ENCODE data around the gene RNF157.
A peak's percentile ranks its signal among the peaks of the same experiment; 100 is the strongest.

RNF157 gene

DNA sequence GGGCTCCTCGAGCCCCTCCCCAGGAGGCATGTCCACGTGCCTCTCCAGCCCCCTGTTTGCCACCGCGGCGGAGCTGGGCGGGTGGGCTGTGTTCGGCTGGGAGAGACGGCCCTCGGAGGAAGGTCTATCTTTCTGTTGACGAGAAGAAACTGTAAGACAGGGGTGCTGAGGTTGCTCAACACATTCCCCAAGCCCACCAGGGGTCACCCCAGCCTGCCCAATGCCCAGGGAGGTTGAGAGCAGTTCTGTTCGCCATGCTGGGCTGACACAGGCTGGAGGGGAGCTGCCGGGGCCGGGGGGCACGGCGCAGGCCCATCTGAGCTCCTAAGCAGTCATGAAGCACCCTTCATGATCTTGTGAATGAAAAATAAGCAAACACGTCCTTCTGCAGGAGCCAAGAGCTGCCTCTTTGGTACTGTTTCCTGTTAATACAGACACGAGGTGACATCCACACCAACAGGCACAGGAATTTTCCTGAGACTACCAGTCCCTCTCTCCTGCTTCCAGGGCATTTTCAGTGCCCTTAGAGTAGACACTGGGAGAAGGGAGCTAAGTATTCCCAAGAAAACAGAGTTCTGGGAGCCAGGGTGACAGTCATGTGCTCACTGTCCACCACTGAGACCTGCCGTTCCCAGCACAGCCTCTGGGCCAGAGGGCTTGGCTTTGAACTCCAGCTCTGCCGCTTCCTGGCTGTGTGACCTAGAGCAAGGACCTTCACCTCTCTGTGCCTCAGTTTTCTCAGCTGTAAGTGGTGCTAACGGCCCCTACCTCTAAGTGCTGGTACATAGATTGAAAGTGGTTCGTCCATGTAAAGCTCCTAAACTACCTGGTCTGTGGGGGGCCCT lies 34.0 kb upstream of the RNF157 start:
- peak; percentile 60 for DNase-seq (ENCODE audit: extremely low read depth, insufficient read length)
- H3K27me3 ChIP-seq (replicated peaks; ENCODE audit: control insufficient read depth, insufficient read depth, low read length): no peaks in the 10 kb centered on the region
- no peak overlapping the region for H3K4me3 ChIP-seq (replicated peaks; ENCODE audit: low read depth, low read length)
- H3K36me3 ChIP-seq (ENCODE audit: control insufficient read depth, insufficient read depth, low read length): peaks cover 3% of the 10 kb centered on the region
- peak; percentile 1 for TF ChIP-seq CTCF (IDR thresholded peaks at IDR 0.05; ENCODE audit: insufficient read depth, low read length, poor library complexity, severe bottlenecking)

GRCh38 chr17:76273445-76274111 lies 33.3 kb upstream of the RNF157 start:
- no peaks in the 10 kb centered on the region for H3K27me3 ChIP-seq (replicated peaks; ENCODE audit: control insufficient read depth, insufficient read depth, low read length)
- no peak for DNase-seq (ENCODE audit: extremely low read depth, insufficient read length)
- no peak overlapping the region for H3K4me3 ChIP-seq (replicated peaks; ENCODE audit: low read depth, low read length)
- TF ChIP-seq CTCF (IDR thresholded peaks at IDR 0.05; ENCODE audit: insufficient read depth, low read length, poor library complexity, severe bottlenecking): no peak
- peaks cover 7% of the 10 kb centered on the region for H3K36me3 ChIP-seq (ENCODE audit: control insufficient read depth, insufficient read depth, low read length)

DNA sequence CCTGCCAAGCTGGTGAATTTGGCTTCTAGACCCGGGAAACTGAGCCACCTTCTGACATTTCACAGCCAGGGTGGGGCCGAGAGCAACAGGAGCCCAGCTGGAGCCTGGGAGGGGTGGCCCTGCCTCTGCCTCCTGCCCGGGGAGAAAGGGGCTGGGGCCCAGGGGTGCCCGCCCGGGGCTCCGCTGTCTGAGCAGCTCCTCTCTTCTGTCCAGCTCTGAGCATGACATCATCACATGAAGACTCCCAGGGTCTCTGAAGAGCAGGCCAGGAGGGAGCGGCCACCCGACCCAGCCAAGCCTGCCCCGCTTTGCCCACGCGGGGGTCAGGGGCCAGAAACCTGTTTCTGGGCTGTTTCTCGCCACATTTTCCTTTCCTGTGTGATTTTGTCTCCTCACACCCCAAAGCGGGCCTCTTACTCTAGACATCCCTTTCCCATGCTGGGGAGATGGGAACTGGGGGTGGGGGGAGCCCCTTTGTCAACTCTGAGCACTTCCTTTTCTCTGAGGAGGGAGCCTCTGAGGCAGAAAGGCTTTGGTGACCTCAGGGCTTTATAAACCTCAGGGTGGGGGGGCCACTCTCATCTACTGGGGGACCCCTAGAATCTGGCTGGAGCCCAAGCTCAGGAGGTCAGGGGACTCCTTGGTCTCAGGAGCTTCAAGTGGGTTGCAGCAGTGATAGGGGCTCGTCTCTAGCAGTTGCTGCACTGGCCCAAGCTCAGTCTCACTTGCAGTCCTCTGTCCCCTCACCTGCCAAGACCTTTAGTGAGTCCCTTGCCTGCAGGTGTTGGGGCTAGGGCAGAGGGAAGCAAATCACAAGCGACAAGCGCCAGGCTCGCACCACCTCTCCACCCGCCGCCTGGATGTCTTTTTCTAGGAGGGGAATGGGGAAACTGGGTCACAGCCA lies 32.5 kb upstream of the RNF157 start:
- peaks cover 7% of the 10 kb centered on the region for H3K36me3 ChIP-seq (ENCODE audit: control insufficient read depth, insufficient read depth, low read length)
- DNase-seq (ENCODE audit: extremely low read depth, insufficient read length): no peak
- no peaks in the 10 kb centered on the region for H3K27me3 ChIP-seq (replicated peaks; ENCODE audit: control insufficient read depth, insufficient read depth, low read length)
- H3K4me3 ChIP-seq (replicated peaks; ENCODE audit: low read depth, low read length): peak overlapping the region; percentile 28
- TF ChIP-seq CTCF (IDR thresholded peaks at IDR 0.05; ENCODE audit: insufficient read depth, low read length, poor library complexity, severe bottlenecking): no peak

- H3K36me3 ChIP-seq (ENCODE audit: control insufficient read depth, insufficient read depth, low read length): peaks cover 7% of the 10 kb centered on the region
- peak; percentile 27 for TF ChIP-seq CTCF (IDR thresholded peaks at IDR 0.05; ENCODE audit: insufficient read depth, low read length, poor library complexity, severe bottlenecking)
- DNase-seq (ENCODE audit: extremely low read depth, insufficient read length): peak; percentile 98
- H3K4me3 ChIP-seq (replicated peaks; ENCODE audit: low read depth, low read length): peak overlapping the region; percentile 63
- H3K27me3 ChIP-seq (replicated peaks; ENCODE audit: control insufficient read depth, insufficient read depth, low read length): no peaks in the 10 kb centered on the region
These were observed 31.6 kb upstream of the RNF157 start for GRCh38 chr17:76271669-76272540.

All from GM06990 (cell line).